ENCODE data around the gene ANO2. TPM values are rescaled to one million over a fixed set of nuclear protein-coding genes. Genes with fewer than 3 reads are reported as not detected.
"Not testable (repeated sequence)": the region's sequence is repeated elsewhere in the genome, so short reads cannot be mapped to it uniquely, and the experiment has no call there.

ANO2 gene
- total RNA-seq, 1 donor from 2014 or later, result 13.6 TPM

DNA sequence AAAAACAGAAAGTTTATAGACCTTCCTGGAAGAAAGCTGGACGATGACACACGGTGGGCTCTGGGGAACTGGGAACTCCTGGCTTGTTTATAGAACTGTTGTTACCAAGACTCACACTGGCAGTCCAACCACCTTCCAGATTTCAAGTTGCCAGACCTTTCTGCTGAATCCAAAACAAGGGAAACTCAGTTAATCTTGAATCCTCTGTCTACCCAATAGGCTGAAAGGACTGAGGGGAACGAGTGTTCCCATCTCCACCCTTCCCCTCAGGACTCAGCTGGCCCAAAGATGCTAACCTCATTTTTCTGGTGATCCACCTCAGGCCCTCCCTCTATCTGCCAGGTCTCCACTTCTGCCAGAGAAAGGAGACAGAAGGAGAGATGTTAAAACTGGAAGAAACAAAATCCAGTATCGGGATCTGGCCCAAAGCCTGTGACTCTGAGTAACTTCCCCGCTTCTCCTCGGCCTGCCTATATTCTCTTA, 231.4 kb downstream of the ANO2 start:
- peak; percentile 22 for DNase-seq (ENCODE audit: low spot score)
- intact Hi-C loops (cut with DNase I), result no loop called here

DNA sequence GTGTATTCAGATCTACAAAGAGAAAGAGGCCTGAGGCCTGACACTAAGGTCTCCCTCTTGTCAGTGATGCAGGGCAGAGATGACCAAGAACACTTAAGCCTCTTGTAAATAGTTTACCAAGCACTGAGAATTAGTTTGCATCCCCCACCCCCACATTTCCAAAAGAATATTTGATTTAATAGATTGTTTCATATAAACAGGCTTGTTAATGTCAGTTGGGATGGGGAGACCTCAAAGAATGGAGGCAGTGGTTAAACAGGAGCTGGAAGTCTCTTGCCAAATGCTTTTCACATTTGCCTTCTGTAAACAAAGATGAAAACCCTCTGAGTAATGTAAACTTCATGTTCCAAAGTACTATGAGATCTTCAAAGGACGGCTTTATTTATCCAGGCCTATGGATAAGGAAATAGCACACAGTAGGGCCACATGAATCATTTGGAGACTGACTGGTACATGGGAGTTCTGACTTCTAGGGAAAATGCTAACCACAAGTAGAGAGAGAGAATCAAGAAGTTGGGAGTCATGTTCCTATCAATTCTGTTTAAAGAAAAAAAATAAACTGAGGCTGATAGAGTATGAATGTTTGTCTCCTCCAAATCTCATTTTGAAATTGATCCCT, 234.7 kb downstream of the ANO2 start:
- no peak for DNase-seq (ENCODE audit: low spot score)
- intact Hi-C loops (cut with DNase I), result no loop called here

DNA sequence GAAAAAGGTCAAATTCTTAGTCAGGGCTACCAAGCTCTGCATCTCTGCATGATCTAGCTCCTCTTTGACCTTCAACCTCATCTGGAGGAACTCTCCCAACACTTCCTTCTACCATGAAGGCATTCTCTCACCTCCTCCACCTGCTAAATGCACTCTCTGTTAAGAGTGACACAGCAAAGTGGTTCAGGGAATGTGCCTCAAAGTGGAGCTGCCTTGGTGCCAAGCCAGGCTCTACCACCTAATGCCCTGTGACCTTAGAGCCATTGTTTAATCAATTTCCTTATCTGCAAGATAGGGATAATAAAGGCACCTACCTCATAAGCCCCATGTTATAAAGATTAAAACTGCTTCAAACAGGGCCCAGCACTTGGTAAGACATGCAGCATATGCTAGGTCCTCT, 236.7 kb downstream of the ANO2 start:
- intact Hi-C loops (cut with DNase I), result no loop called here

DNA sequence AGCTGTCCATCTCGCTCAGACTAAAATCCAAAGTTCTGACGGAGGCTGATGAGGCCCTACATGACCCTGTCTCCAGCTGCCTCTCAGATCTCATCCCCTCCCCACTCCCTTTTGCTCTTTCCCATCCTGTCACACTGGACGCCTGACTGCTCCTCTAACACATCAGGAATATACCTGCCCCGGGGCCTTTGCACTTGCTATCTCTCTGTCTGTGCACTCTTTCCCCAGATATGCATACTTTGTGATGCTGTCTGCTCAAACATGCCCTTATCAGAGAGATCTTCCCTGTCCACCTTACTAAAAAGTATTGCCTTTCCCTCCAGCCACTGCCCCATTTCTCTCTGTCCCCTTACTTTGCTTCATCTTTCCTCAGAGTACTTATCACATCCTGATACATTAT, 238.8 kb downstream of the ANO2 start:
- no peak for DNase-seq (ENCODE audit: low spot score)
- intact Hi-C loops (cut with DNase I), result no loop called here

More for the DNA sequence above, 236.7 kb downstream of the ANO2 start:
- no peak for DNase-seq (ENCODE audit: low spot score)

DNA sequence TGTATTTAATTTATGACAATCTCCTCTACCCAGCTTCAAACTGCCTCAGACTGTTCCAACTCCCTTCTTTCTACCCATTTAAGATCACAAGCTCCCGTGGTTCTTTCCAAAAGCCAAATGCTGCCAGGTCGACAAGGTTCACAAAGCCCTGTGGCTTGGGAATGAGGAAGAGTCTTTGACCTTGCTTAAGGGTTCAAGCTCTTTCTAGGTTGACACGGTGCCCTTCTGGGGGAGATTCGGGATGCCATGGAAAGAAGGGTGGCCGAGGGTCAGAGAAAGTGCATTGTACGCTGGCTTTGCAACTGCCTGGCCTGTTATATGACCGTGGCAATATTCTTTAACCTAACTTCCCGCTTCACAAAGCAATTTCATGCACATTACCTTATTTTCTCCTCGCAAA, 239.3 kb downstream of the ANO2 start:
- intact Hi-C loops (cut with DNase I), result no loop called here
- no peak for DNase-seq (ENCODE audit: low spot score)

DNA sequence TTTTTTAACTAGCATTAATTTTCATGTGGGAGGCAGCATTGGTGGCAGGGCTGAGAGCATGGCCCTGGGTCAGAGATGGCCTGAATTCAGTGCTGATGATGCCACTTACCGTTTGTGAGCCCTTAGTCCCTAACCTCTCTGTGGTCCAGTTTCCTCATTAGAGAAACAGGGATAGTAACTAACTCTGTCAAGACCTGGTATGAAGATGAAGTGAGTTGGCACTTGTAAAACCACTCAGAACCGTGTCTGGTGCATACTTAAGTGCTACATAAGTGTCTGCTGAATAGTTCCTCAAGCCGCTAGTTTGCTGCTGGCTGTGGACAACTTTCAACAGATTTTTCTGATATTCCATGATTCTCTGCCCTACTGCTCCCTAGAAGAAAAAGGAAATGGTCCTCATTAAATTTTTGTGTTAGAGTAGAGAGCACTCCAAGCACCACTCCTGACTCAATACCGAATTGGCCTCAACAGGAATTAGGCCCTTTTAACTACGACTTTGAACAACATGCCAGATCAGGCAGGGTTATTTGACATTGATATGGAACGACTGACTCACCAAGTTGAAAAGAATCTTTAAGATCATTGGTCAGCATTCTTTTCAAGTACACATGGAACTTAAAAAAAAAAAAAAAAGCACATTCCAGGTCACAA, 250.2 kb downstream of the ANO2 start:
- intact Hi-C loops (cut with DNase I), result no loop called here
- no peak for DNase-seq (ENCODE audit: low spot score)

DNA sequence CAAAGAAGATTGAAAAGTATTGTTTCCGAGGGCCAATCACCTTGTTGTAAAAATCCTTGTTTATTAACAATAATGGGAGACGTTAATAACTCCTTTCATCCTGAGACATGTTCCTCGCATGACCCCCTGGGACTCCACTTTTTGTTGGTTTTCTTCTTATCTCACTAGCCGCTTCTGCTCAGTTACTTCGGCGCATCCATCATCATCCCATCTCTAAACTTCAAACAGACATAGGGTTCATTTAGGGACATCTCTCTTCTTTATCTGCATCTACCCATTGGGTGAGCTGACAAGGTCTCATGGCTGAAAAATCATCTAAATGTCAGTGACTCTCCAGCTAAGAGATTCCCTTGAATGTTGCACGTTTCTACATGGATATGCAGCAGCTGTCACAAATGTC, 252.2 kb downstream of the ANO2 start:
- intact Hi-C loops (cut with DNase I), result no loop called here
- DNase-seq (ENCODE audit: low spot score), result no peak

DNA sequence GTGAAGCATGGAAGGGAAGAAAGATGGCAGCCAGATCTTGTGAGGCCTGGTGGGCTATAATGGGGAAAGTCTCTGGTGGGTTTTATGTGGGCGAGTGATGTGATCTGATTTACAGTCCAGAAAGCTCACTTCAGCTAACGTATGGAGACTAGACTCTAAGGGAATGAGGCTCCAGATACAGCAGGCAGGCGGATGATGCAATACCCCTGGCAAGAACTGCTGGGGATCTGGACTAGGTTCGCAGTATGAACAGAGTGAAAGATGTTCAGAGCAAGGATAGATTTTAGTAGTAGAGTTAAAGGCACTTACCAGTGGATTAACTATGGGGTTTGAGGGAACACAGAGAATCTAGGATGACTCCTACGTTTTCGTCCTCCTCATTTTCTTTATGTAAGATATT, 253.1 kb downstream of the ANO2 start:
- intact Hi-C loops (cut with DNase I), result no loop called here
- no peak for DNase-seq (ENCODE audit: low spot score)

DNA sequence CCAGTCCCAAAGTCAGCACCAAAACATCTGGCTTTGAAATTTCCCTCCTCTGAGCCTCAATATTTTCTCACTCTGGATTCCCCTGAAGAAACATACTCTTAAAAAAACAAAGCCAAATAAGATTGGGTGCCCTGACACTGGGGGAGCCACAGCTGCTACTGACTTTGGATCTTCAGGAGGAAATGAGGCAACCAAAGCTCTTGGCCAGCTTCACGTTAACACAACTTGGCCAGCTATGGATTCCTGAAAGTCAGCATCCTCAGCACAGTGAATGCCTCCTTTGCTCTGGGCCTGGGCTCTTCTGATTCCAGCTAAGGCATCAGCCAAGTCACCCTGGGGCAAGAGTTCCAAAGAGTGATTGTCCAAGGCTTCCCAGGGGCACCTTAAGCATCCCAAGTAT, 254.8 kb downstream of the ANO2 start:
- intact Hi-C loops (cut with DNase I), result no loop called here
- DNase-seq (ENCODE audit: low spot score), result no peak

DNA sequence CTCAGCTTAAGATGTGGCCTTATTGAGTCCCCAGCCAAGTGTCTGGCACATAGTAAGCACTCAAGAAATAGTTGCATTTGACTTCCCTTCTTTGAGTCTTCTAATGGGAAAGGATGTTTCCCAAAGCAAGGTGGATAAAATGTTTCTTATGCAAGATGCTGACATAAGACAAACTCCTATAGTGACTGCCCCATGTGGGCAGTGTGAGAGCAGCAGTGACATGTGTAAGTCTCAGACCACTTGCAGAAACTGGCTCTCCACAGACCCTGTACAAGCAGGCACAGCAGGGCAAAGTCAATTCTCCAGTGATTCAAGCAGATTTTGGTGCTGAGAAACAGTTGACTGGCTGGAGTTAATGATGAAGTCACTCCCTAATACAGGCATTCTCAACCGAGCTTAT, 255.3 kb downstream of the ANO2 start:
- DNase-seq (ENCODE audit: low spot score), result no peak
- intact Hi-C loops (cut with DNase I), result no loop called here

DNA sequence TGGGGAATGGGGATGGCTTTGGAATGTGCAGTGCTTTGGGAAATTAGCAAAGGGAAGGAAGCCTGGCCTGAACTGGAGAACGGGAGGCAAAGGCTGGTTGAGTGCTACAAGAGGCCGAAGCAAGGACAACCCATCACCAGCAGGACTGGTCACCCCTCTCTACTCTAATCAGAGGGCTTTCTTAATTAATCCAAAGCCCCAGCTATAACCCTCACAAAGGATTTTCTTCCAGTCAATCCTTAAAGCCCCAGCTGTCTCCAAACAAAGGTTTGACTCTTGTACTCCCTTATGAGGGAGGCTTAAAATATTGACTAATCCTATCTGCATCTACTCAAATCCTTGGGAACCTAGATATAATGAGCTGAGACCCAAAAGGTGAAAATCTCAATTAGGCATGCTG, 256.8 kb downstream of the ANO2 start:
- intact Hi-C loops (cut with DNase I), result no loop called here
- no peak for DNase-seq (ENCODE audit: low spot score)

DNA sequence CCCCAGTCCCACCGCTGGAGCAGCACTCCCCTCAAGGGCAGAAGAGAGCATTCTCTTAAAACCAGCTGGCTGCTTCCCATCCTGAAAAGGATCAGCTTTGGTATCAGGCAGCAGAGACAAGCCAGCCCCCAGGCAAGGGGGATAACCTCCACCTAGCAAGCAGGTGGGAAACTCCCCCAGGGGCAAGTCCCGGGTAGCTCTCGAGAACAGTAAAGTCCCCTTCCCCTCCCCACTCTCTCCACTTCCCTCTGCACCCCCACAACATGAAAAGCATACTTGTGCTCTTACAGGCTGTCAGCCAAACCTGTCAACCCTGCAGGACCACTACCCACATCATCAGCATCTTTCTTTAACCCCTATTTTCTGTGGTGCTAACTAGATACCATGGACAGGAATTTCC, 259.1 kb downstream of the ANO2 start:
- intact Hi-C loops (cut with DNase I), result no loop called here

DNA sequence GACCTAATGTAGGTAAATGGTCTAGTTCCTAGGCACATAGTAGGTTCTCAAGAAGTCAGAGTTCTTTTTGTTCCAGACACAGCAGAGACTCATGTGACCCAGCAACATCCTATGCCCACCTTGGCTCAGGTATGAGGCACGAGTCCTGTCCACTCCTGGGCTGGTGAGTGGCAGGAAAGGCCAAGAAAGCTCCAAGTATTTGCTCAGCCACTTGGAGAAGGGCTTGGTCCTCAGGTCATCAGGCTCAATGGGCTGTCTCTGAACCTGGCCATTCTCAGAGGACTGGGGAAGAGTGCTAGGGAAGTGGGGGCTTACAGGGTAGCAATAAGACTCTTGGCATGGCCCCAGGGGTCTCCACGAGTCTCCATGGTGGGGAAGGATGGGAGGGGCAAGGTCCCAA, 260.1 kb downstream of the ANO2 start:
- intact Hi-C loops (cut with DNase I), result no loop called here
- peak; percentile 29 for DNase-seq (ENCODE audit: low spot score)

More for the DNA sequence above, 259.1 kb downstream of the ANO2 start:
- DNase-seq (ENCODE audit: low spot score), result peak; percentile 59

DNA sequence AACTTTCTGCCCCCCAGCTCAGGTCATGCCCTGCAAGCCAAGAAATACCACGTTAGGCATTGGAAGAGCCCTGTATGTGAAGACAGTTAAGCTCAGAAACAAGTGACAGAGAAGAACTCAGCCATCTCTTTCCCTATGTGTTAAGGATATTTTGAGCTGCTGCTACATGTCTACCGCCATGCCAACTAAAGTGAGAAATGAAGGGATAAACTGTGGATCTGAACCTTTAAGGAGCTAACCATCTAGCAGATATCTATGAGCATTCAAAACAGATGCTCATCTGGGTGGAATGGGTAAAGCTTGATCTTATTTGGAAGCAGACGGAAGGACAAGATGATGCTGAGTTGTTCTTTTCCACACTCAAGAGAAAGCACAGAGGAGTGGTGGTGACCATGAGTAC, 262.5 kb downstream of the ANO2 start:
- DNase-seq (ENCODE audit: low spot score), result no peak
- intact Hi-C loops (cut with DNase I), result no loop called here

DNA sequence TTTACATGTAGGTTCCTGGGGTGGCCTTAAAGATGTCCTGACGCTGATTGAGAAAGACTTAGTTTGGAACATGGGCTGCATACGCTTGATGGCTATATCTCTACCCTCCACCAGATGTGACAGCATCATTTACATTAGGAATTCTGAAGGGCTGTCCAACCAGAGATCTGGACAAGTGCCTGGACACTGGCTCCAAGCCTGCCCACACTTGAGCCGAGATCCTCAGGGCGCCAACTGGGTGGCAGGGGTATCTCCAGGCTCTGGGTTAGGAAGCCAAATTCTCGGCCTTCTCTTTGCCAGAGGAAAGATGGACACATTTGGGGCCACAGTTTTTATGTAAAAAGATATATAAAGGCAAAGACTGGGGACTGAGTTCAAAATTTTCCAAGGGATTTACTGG, 266.9 kb downstream of the ANO2 start:
- DNase-seq (ENCODE audit: low spot score), result no peak
- intact Hi-C loops (cut with DNase I), result no loop called here

DNA sequence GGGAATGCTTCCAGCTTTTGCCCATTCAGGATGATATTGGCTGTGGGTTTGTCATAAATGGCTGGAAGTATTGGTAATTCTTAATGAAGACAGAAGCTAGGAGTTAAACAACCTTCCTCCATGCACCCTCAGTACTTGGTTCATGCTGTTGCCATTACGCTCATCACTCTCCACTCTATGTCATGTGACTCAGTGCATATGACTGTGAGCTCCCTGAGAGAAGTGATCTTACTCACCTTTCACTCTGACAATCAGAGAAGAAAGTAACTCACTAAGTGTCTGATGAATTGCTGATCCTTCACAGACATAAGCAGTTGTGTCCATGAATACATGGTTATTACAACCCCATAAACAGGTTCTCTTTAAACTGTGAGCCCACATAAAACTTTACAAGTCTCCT, 275.4 kb downstream of the ANO2 start:
- intact Hi-C loops (cut with DNase I); DNase-seq (ENCODE audit: low spot score): not testable (repeated sequence)

DNA sequence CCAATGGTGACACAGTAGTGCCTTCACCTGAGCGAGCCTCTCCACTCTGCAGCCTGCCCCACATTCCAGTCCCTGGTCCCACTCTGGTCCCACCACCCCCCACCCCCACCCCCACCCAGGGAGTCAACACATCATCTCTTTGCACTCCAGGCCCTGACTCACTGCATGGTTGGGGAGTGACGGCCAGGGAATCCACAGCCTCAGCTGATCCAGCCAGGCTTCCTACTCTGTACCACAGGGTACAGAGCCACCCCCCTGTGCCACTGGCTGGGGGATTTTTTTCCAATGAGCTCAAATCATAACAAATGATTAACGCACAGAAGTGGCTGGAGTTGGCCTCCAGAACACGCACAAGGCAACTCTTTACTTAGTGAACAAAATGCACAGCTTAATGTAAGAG, 279.4 kb downstream of the ANO2 start:
- DNase-seq (ENCODE audit: low spot score), result no peak
- intact Hi-C loops (cut with DNase I), result no loop called here

DNA sequence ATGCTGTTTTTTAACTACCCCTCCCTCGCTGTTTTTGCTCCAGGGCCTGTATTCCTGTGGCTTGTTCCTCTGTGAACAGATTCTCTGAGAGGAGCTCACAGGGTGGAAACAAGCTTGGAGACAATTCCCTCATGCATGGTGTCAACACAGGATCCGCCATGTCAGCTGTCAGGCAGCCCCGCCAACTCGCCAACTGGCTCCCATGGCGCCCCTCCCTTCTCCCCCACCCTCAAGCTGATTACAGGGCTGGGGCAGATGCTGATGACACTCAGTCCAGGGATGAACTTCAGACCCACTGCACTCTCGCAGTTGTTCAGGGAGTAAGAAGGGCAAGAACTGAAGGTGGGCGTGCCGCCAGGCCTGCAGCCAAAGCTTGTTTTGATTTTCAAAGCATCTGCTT, 283.2 kb downstream of the ANO2 start:
- DNase-seq (ENCODE audit: low spot score), result no peak

DNA sequence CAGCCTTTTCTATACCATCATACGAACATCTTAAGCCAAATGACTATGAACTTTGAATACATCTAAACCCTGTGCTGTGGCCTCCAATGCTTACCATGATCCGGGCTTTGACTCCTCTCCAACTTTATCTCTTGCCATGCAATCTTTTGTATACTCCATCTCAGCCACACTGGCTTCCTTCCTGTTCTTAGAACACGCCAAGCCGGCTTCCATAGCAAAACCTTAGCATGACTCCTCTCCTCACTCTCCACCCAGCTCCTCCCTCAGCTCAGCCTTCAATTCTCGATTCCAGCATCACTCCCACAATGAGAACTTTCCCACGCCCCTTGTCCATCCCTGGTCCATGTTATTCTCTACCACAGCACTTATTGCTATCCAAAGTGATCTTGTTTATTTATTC, 284.8 kb downstream of the ANO2 start:
- intact Hi-C loops (cut with DNase I), result no loop called here
- DNase-seq (ENCODE audit: low spot score), result no peak

More for the DNA sequence above, 283.2 kb downstream of the ANO2 start:
- intact Hi-C loops (cut with DNase I), result no loop called here

DNA sequence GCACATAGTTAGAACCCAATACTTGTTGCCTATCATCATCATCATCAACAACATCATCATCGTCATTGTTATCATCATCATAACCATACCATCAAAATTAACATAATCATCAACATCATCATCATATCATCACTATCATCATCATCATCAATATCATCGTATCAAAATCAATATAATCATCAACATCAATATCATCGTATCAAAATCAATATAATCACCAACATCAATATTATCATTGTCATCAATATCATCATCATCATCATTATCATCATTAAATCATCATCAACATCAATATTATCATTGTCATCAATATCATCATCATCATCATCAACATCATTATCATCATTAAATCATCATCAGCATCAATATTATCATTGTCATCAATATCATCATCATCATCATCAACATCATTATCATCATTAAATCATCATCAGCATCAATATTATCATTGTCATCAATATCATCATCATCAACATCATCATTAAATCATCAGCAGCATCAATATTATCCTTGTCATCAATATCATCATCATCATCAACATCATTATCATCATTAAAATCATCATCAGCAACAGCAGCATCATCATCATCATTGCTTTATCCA, 286.6 kb downstream of the ANO2 start:
- intact Hi-C loops (cut with DNase I); DNase-seq (ENCODE audit: low spot score): not testable (repeated sequence)

DNA sequence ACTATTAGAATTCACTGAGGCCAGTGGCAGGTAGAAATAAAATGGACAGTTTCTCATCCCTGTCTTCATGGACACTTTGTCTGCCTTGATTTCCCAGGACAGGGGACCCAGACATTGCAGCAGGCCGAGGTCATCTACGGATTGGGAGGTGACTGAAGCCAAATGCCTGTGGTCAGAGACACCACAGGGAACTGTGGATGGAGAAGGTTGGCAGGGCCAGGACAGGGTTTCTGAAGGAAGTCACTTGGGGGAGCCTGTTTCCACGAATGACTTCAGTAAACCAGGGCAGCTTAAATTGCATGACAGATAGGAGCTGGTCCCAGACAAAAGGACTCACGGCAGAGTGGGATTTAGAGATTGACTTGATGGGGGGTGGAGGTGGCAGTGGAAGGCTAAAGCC, 288.2 kb downstream of the ANO2 start:
- intact Hi-C loops (cut with DNase I), result no loop called here
- no peak for DNase-seq (ENCODE audit: low spot score)

Measured in cardiac septum (tissue), 1 donor.